Naive thymus-derived CD8-positive, alpha-beta T cell (primary cell): ENCODE data around the gene GRAMD4. TPM values are rescaled to one million over a fixed set of nuclear protein-coding genes. Genes with fewer than 3 reads are reported as not detected.
A peak's percentile ranks its signal among the peaks of the same experiment; 100 is the strongest.

Experiments
- ATAC-seq, 2 donors: fragments of 150-1000 bp; cut with Tn5 transposase in 1 of 2; sonication (Bioruptor Pico), chemical (Tn5 transposase) in 1 of 2; 1 replicate in 1 of 2; 2 replicates in 1 of 2; pipeline ENCODE4 v1.10.0; 2021; ENCODE audit warnings: mild to moderate bottlenecking in 2 of 2, moderate library complexity in 2 of 2
- POLR2A ChIA-PET: fragments of 350-600 bp; sonication (Branson Sonifier 250); formaldehyde crosslinking; loops from one replicate; lab custom pipeline; 2021; ENCODE audit warnings: antibody characterized with exemption; lab: Charles Lee
- DNase-seq, 10 donors: peaks; one replicate each; pipeline versions ENCODE4 v3.0.0 to v3.0.0-alpha.2; 2020 to 2022
- H3K27ac Mint-ChIP-seq, 10 donors: one replicate each; pipeline ENCODE4 v1.8.0; 2020 to 2022; ENCODE audit warnings: mild to moderate bottlenecking in 10 of 10, mixed read lengths in 10 of 10, moderate library complexity in 4 of 10, inconsistent platforms in 1 of 10
- H3K27me3 Mint-ChIP-seq, 5 donors: one replicate each; pipeline ENCODE4 v1.8.0; 2021 to 2022; ENCODE audit warnings: mixed read lengths in 5 of 5
- H3K36me3 Mint-ChIP-seq, 3 donors: one replicate each; pipeline ENCODE4 v1.8.0; 2020 to 2022; ENCODE audit warnings: mixed read lengths in 3 of 3, mild to moderate bottlenecking in 2 of 3, inconsistent platforms in 1 of 3
- H3K4me1 Mint-ChIP-seq, 4 donors: one replicate each; pipeline ENCODE4 v1.8.0; 2021 to 2022; ENCODE audit warnings: mixed read lengths in 4 of 4
- H3K4me3 Mint-ChIP-seq, 10 donors: one replicate each; pipeline ENCODE4 v1.8.0; 2020 to 2022; ENCODE audit warnings: mild to moderate bottlenecking in 10 of 10, mixed read lengths in 10 of 10, moderate library complexity in 6 of 10, inconsistent platforms in 1 of 10
- H3K9me3 Mint-ChIP-seq, 9 donors: one replicate each; pipeline ENCODE4 v1.8.0; 2020 to 2022; ENCODE audit warnings: mixed read lengths in 9 of 9, mild to moderate bottlenecking in 3 of 9, inconsistent platforms in 1 of 9, moderate library complexity in 1 of 9
- polyA plus RNA-seq, 3 donors: library from polyadenylated mRNA; unstranded; fragments of 300-500 nt; fragmentation: Illumina TruSeq; gene quantifications; one replicate each; pipeline ENCODE4 v1.2.3, GENCODE V29; 2021
- total RNA-seq, 8 experiments: library from RNA in 2 of 8; stranded (reverse) in 2 of 8; gene quantifications; one replicate each; pipeline ENCODE4 v1.2.3 and lab custom pipeline; 2021 to 2026

GRAMD4 gene
- total and polyA plus RNA-seq, 5 experiments from 2014 or later, result 2.8 to 7.6 (median 4.1) TPM

DNA sequence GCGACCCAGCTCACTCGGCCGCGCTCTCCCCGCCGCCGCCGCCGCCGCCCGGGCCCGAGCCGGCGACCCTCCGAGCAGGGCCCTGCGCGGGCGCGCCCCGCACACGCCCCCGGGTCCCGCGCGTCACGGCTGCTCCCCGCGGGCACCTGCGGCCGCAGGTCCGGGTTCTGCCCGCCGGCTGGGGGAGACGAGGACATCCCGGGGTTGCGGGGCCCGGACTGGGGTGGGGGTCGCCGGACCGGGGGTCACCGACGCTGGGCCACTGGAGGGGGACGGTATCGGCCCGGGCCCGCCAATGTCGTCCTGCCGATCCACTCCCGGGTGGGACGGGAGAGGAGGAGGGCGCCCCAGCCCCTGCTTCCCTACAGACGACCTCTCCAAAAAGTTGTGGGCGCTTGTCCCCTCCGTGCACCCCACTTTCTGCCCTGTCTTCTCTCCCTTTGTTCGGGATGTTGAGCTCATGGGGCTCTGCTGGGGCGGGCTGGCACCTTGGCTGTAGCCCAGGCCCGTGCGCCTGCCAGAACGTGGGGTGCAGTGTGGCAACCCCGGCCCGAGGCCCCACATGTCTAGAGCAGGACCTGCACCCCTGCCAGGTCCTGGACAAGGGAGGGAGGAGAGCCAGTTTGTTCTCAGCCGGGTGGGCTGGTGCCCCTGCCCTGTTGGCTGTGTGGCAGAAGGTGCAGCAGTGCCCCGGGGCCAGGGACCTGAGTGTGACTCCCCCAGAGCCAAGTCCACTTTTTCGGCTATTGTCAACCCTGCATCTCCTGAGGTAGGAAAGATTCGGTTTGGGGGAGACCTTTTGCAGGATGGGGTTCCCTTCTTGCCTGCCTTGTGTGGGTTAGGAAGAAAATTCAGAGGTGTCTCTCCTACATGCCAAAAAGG lies 42.6 kb upstream of the GRAMD4 start:
- no peaks in the 10 kb centered on the region for H3K27me3 Mint-ChIP-seq
- H3K4me1 Mint-ChIP-seq, result peaks cover 14 to 63% (median 42%) of the 10 kb centered on the region in 4 donors
- no peaks in the 10 kb centered on the region for H3K36me3 Mint-ChIP-seq
- peak overlapping the region; percentile 38 to 92 (median 88) for H3K27ac Mint-ChIP-seq
- POLR2A ChIA-PET, result interaction anchor here (0.6 kb wide), 1 partner anchor 14 kb away, joined by 6 read pairs; no protein-coding TSS in a partner anchor
- peak in 3 of 10 donors; percentile 19 to 30 (median 29) for DNase-seq
- peak; percentile 41 to 43 for ATAC-seq
- H3K4me3 Mint-ChIP-seq, result peak overlapping the region; percentile 84 to 94 (median 88)
- H3K9me3 Mint-ChIP-seq, result peaks cover 0 to 2% (median 0%) of the 10 kb centered on the region in 9 donors

DNA sequence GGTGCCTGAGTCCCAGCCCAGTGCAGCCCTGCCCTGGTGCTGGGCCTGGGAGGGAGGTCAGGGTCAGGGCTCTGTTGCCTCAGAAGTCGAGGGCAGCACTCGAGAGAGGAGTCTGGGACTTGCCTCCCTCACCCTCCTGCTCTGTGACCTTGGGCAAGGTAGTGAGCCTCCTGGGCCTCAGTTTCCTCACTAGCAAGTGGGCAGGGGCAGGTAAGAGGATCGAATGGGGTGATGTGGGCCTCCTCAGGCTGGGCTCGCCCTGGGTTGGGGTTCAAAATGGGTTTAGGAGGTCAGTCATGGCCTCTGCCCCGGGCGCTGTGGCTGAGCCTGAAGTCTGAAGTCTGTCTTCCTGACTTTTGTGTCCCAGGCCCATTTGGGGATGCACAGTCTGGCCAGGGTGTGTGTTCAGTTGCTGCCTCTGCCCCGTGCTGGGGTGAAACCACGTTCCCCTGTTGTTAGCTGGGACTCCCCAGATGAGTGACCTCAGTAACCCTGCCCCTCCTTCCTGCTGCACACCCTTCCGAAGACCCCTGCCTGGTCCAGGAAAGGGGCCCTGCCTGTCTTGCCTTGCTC lies 41.8 kb upstream of the GRAMD4 start:
- ATAC-seq (no peak), DNase-seq (no peak)
- peaks cover 0 to 2% (median 0%) of the 10 kb centered on the region in 9 donors for H3K9me3 Mint-ChIP-seq
- H3K4me1 Mint-ChIP-seq, result peaks cover 14 to 70% (median 42%) of the 10 kb centered on the region in 4 donors
- H3K36me3 Mint-ChIP-seq, result no peaks in the 10 kb centered on the region
- POLR2A ChIA-PET, result interaction anchor here (0.6 kb wide), 1 partner anchor 14 kb away, joined by 6 read pairs; no protein-coding TSS in a partner anchor
- peak overlapping the region; percentile 84 to 94 (median 88) for H3K4me3 Mint-ChIP-seq
- H3K27ac Mint-ChIP-seq, result peak overlapping the region in 8 of 10 donors; percentile 36 to 80 (median 64)
- H3K27me3 Mint-ChIP-seq, result no peaks in the 10 kb centered on the region

DNA sequence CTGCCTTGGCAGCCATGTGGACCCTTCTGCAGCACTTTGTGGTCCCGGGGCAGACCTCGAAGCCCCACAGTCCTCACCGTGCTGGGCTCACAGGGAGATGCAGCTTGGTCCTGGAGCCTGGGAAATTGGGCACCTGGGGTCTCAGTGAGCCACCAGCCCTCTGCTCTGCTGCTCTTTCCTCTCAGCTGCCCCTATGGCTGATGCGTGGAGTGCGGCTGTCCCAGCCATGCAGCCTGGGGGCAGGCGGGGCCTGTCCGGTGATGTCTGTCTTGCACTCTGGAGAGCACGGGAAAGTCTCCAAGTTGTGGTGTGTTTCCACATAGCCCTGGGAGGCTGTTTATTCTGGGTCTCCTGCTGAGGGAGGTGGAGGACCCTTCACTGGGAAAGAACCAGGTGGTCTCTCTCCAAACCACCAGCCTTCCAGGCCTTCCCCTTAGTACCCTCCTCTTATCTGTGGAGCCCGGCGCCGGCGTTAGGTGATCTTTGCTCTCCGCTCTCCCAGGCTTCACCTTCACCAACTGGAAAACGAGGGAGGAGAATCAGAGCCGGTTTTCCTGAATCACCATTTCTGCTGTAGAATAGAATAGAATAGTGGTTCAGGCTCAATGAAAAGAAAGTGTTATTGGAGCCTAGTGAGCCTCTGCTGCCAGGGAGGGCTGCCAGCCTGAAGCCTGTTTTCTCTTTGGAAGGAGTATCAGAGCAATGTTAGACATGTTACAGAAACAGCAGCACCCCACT lies 41.2 kb upstream of the GRAMD4 start:
- peak overlapping the region; percentile 36 to 94 (median 86) for H3K4me3 Mint-ChIP-seq
- ATAC-seq (no peak), DNase-seq (no peak)
- H3K9me3 Mint-ChIP-seq, result peaks cover 0 to 2% (median 0%) of the 10 kb centered on the region in 9 donors
- H3K36me3 Mint-ChIP-seq, result no peaks in the 10 kb centered on the region
- POLR2A ChIA-PET, result no interaction called here
- H3K27me3 Mint-ChIP-seq, result no peaks in the 10 kb centered on the region
- peaks cover 14 to 76% (median 42%) of the 10 kb centered on the region in 4 donors for H3K4me1 Mint-ChIP-seq
- H3K27ac Mint-ChIP-seq, result peak overlapping the region in 5 of 10 donors; percentile 25 to 80 (median 59)

DNA sequence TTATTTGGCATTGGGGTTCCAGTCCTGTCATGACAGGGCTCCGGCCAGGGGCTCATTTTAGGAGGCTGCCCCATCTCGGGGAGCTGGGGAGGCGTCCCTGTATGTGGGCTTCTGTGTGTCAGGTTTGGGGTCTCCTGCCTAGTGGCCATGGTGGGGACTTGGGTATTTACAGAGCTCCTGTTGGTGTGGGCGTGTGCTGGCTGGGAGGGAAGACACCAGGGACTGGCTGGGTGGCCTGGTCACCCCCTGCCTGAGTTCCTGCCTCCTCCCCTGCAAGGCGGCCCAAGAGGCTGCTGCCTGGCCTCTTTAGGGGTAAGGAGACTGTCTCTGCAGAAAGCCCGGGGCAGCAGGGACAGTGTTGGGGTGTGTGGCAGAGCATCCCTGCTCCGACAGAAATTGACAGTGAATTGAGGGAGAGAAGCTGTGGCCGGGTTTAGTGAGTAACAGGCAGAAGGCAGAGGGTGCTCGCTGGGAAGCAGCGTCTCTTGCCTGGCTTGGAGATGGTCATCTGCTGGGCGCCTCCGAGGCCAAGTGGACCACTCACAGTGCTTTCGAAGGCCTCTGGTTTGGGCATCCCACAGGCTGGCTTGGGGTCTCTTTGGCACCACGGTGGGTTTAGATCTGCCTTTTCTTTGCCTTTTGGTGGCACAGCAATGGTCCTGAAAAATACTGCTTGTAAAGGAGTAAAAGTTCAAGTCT lies 40.3 kb upstream of the GRAMD4 start:
- H3K27ac Mint-ChIP-seq, result peak overlapping the region in 1 of 10 donors; percentile 48
- no peaks in the 10 kb centered on the region for H3K9me3 Mint-ChIP-seq
- H3K4me1 Mint-ChIP-seq, result peaks cover 14 to 79% (median 42%) of the 10 kb centered on the region in 4 donors
- peak overlapping the region in 3 of 10 donors; percentile 55 to 94 (median 62) for H3K4me3 Mint-ChIP-seq
- DNase-seq (no peak), ATAC-seq (no peak)
- POLR2A ChIA-PET, result interaction anchor here (0.7 kb wide), 1 partner anchor 31 kb away, joined by 5 read pairs; no protein-coding TSS in a partner anchor
- H3K27me3 Mint-ChIP-seq, result no peaks in the 10 kb centered on the region
- no peaks in the 10 kb centered on the region for H3K36me3 Mint-ChIP-seq

DNA sequence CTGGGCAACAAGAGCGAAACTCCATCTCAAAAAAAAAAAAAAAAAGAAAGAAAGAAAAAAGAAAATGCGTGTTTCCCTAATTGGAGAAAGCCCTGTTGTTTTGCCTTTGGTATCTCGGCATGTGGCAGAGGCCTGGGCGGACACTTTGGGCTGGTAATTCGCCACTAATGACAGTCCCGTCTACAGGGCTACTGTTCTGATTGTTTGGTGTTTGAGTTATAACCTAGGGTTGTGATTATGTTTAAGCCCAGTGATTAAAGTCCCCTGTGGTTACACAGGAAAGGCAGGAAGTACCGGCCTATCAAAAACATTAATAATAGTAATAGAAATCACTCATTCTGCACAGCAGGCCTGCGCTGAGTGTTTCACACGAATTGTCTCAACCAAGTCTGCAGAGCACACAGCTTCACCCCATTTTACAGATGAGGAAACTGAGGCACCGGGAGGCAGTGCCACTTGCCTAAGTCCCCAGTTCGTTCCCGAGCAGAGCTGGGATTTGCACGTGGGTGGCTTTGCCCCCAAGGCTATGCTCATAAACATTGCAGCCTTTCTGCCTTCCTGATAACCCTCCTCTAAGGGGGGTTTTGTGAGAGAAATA lies 39.1 kb upstream of the GRAMD4 start:
- H3K4me3 Mint-ChIP-seq, result no peak overlapping the region

DNA sequence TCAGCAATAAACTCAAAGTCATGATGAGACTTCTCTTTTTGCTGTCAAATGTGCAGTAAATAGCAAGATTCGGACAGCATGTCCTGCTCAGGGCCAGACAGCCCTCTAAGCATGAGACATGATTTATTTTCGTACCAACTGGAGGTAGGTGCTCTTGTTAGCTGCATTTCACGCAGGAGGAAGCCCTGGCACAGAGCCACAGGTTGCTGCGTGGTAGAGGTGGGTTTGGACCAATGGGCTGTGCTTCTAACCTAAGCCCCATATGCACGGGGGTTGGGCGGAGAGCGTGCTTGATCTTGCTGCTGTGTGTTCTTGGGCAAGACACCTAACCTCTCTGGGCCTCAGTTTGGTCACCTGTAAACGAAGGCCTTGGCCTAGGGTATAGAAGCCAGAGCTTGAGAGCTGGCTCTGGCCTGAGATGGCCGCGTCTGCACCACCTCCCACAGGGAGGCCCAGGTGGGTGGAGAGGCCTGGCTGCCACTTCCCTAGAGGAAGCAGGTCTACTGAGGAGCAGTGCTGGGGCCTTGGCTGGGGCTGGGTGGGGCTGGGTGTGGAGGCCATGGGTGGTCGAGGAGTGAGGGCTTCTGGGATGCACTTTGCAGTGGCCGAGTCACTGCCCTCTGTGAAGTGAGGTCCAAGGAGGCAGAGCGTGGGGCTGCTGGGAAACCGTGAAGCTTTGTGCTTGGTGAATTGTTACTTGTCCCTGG lies 38.5 kb upstream of the GRAMD4 start:
- POLR2A ChIA-PET, result no interaction called here
- H3K4me1 Mint-ChIP-seq, result peaks cover 7 to 72% (median 27%) of the 10 kb centered on the region in 4 donors
- H3K4me3 Mint-ChIP-seq, result no peak overlapping the region
- H3K36me3 Mint-ChIP-seq, result no peaks in the 10 kb centered on the region
- H3K9me3 Mint-ChIP-seq, result no peaks in the 10 kb centered on the region
- H3K27ac Mint-ChIP-seq, result peak overlapping the region in 1 of 10 donors; percentile 68
- DNase-seq (no peak), ATAC-seq (no peak)
- no peaks in the 10 kb centered on the region for H3K27me3 Mint-ChIP-seq

More for the DNA sequence above, 39.1 kb upstream of the GRAMD4 start:
- Mint-ChIP-seq H3K9me3 (no peaks in the 10 kb centered on the region), H3K27me3 (no peaks in the 10 kb centered on the region), H3K36me3 (no peaks in the 10 kb centered on the region), H3K4me1 (peaks cover 7 to 71% (median 31%) of the 10 kb centered on the region in 4 donors), H3K27ac (no peak overlapping the region)
- no peak for ATAC-seq
- POLR2A ChIA-PET, result interaction anchor here (0.7 kb wide), 1 partner anchor 30 kb away, joined by 5 read pairs; no protein-coding TSS in a partner anchor
- DNase-seq, result no peak

DNA sequence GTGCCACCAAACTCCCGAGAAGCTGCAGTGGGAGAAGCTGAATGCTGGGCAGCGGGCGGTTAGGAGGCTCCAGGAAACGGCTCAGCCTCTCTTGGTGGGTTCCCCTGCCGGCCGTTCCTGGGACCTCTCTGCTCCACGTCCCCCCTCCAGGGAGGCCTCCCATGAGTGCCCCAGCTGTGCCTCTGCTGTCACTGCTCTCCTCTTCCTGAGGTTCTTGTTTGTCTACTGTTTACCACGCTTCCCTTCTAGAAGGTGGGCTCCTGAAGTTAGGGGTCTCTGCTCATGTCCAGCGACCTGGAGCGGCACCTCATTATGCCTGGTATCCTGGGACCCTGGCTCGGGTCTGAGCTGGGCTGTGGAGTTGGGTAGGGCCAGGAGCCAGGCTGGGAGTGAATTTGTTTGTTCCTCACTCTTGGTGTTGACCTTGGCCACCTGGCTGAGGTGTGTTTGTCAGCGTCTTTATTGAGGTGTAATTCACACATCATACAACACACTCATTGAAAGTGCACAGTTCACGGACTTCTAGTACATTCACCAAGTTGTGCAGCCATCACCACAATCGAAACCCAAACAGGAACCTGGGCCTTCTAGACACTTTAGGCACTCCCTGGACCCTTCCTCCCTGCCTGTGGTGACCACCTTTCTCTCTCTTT lies 37.8 kb upstream of the GRAMD4 start:
- H3K4me3 Mint-ChIP-seq, result no peak overlapping the region
- peak overlapping the region in 3 of 10 donors; percentile 33 to 62 (median 60) for H3K27ac Mint-ChIP-seq
- H3K4me1 Mint-ChIP-seq, result peaks cover 7 to 79% (median 33%) of the 10 kb centered on the region in 4 donors
- POLR2A ChIA-PET, result no interaction called here
- H3K36me3 Mint-ChIP-seq, result no peaks in the 10 kb centered on the region
- no peaks in the 10 kb centered on the region for H3K27me3 Mint-ChIP-seq
- no peaks in the 10 kb centered on the region for H3K9me3 Mint-ChIP-seq
- ATAC-seq (no peak), DNase-seq (no peak)

DNA sequence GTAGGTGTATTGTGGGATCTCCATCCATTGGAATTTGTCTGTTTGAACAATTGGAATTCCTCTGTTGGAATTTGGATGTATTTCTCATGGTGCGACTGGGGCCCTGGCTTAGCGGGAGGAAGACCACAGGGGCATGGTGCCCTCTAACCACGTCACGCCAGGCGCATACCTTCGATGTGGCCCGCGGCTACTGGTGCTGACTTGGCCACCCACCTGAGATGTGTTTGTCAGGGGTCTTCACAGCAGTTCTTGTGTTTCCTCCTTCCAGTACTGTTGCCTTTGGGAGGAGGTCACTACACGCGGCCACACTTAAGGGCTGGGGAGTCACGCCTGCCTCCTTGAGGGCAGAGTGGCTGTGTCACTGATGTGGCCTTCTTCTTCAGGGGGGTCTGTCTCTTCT lies 36.6 kb upstream of the GRAMD4 start:
- Mint-ChIP-seq H3K27me3 (peaks cover 0 to 2% (median 0%) of the 10 kb centered on the region in 5 donors), H3K27ac (peak overlapping the region in 1 of 10 donors; percentile 7), H3K4me1 (peaks cover 4 to 75% (median 32%) of the 10 kb centered on the region in 4 donors), H3K4me3 (no peak overlapping the region), H3K36me3 (no peaks in the 10 kb centered on the region), H3K9me3 (no peaks in the 10 kb centered on the region)
- no peak for ATAC-seq
- DNase-seq, result no peak
- POLR2A ChIA-PET, result no interaction called here

DNA sequence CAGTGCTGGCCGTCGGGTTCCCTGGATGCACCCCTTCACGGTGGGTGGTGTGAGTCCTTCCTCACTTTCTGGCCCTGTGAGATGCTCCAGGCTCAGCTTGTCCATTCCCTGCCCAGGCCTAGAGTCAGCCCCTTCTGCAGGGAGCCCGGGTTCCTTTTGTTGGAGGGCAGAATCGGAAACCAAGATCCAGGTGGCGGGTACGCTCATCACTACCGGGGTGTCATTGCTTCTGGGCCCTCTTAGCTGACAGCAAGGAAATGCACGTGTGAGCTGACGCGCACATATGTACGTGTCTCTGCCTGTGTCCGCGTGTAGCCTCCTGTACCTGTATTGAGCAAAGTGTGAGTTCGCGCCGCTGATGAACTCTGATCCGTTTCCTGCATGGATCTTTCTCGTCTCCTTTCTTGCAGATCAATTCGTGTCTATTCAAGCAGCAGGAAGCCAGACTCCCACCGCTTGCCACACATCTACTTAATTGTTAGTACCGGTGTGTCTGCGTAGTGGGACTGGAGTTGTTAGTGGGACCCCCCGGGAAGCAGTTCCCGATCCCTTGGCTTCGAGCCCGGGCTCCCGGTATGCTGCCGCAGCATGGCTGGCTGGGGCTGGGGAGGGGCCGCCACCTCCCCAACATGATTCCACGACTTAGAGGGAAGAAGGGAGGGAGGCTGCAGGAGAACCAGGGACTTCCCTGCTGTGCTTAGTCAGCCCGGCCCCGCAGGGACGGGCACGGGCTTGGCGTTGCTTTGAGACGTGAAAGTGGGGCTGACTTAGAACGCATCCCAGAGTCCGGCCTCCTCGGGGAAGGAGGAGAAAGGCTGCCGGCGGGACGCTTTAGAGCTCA lies 35.9 kb upstream of the GRAMD4 start:
- Mint-ChIP-seq H3K27ac (no peak overlapping the region), H3K4me1 (peaks cover 4 to 67% (median 27%) of the 10 kb centered on the region in 4 donors), H3K4me3 (no peak overlapping the region), H3K36me3 (no peaks in the 10 kb centered on the region), H3K27me3 (peaks cover 0 to 2% (median 0%) of the 10 kb centered on the region in 5 donors), H3K9me3 (no peaks in the 10 kb centered on the region)
- POLR2A ChIA-PET, result no interaction called here
- DNase-seq, result no peak
- ATAC-seq, result no peak
